Dedifferentiated amniotic fluid mesenchymal stem cell (primary cell): ENCODE results near the gene SH3BP4.

Experiments
- DNase-seq: peaks from one replicate; pipeline ENCODE4 v3.0.0-alpha.2; 2016; ENCODE audit errors: extremely low spot score

SH3BP4 gene

GRCh38 chr2:235041221-235041917, 89.6 kb downstream of the SH3BP4 start:
- no peak for DNase-seq

DNA sequence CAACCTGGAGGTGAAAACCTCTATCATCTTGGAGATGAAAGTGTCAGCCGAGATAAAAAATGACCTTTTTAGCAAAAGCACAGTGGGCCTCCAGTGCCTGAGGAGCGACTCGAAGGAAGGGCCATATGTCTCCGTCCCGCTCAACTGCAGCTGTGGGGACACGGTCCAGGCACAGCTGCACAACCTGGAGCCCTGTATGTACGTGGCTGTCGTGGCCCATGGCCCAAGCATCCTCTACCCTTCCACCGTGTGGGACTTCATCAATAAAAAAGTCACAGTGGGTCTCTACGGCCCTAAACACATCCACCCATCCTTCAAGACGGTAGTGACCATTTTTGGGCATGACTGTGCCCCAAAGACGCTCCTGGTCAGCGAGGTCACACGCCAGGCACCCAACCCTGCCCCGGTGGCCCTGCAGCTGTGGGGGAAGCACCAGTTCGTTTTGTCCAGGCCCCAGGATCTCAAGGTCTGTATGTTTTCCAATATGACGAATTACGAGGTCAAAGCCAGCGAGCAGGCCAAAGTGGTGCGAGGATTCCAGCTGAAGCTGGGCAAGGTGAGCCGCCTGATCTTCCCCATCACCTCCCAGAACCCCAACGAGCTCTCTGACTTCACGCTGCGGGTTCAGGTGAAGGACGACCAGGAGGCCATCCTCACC, 90.2 kb downstream of the SH3BP4 start:
- no peak for DNase-seq

GRCh38 chr2:235042576-235043515, 91.0 kb downstream of the SH3BP4 start:
- DNase-seq = no peak

DNA sequence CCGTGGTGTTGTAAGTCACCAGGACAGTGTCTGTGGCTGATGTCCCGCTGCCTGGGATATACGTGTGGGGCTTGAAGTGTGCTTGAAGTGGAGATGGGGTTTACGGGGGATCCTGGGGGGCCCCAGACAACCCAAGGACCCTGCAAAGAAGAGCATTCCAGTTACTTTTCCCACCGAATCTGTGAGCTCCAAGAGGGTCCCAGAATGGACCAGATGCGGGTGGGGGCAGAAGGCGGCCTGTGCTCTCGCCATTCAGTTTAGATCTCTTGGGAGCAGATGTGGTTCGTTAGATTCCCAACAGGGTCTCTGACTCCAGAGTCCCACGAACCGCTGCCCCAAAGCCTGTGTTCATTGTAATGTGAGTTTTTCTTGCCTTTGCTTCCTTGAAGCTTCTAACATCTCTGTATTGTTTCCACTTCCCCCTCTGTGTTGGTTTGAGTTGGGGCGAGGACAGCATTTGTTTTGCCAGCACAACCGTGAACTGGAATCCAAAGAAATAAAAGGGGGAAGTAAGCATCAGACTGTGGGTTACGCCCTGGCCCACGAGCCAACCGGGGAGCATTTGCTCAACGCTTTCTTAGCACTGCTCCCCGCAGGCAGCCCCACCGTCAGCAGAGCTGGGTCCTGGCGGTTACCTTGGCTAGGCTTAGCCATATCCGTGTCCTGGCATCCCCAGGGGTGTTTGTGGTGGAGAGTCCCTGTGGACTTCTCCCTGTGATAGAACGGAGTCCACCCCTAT, 92.1 kb downstream of the SH3BP4 start:
- no peak for DNase-seq

GRCh38 chr2:235044501-235045271, 92.9 kb downstream of the SH3BP4 start:
- DNase-seq = no peak

DNA sequence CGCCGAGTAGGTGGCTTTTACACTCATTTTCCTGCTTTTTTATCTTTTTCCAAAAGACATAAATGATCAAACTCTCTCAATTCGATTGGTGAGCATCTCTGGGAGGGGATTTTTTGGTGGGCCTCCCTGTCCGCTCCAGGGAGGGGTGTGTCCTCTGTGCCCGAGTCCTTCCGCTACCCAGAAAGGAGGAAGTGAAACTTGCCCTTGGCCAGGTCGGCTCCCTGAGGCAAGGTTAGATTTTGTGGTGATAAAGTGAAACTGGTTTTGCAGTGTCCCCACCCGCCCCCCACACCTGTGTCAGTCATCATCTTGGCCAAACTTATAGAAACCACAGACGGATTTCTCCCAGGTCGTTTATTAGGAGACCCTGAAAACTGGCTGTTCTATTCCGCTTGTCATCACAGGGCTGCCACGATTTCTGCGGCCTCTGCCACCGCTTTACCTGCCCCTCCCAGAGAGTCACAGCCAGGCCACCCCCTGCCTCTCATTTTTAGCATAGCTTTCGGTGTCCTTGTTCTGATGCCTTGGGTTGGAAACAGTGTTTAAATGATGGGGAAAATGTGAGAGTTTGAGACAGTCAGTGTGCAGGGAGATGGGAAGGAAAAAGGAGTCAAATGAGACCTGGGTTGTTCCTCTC, 93.6 kb downstream of the SH3BP4 start:
- no peak for DNase-seq

GRCh38 chr2:235045973-235046343, 94.1 kb downstream of the SH3BP4 start:
- no peak for DNase-seq

DNA sequence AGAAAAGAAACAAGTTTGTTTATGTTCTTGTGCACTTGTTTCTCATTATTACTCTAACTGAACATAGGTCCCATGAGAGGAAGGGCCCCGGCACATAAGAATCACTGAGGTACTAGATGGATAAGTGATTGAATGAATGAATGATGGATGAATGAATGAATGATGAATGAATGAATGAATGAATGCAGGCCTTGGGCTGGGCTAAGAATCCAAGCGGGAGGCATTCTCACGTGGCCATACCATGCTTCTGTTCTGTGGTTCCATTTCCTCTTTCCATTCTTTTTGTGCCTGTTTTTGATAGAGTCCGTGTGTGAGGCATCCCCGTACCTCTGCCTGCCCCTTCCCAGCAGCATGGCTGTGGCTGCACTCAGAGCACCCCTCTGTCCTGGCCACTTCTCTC, 94.8 kb downstream of the SH3BP4 start:
- no peak for DNase-seq

- DNase-seq = no peak
Measured at GRCh38 chr2:235047171-235048160, 95.6 kb downstream of the SH3BP4 start.

GRCh38 chr2:235048549-235048948, 96.7 kb downstream of the SH3BP4 start:
- no peak for DNase-seq

DNA sequence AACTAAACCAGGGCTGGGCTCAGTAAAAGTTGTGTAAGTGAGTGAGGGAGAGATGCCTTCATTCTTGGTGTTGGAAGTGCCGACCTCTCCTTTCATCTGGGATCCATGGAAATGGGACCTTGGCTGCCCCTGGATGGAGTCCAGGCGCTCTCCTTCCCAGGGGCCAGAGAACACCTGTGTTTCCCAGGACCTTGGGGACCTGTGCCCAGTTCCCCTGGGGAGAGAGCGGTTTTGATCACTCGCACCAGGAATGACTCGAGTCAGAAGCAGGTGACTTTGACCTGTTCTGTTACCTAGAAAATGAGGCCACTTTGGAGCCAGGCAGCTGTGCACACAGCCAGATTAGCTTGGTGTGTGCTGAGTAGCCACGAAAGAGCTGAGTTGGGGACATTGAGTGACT, 97.3 kb downstream of the SH3BP4 start:
- no peak for DNase-seq

DNA sequence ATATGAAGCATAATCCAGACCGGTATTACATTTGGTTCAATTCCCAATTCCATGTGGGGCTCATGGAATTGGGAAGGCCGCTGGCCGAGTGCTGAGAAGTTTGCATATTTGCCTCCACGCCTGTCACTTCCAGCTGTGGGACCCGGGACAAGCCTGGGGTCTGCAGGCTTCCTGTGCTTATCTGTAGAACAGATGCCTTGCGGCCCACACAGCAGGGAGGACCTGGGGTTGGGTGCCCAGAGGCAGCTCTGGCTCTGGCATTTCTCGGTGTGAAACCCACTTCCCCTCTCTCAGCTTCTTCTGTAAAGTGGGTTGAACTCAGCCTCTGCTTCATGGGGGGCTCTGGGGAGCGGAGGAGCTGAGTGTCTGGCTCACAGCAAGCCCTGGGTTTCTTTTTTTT, 97.9 kb downstream of the SH3BP4 start:
- DNase-seq = no peak

- peak; percentile 88 for DNase-seq
Measured at GRCh38 chr2:235050980-235051351, 99.1 kb downstream of the SH3BP4 start.

DNA sequence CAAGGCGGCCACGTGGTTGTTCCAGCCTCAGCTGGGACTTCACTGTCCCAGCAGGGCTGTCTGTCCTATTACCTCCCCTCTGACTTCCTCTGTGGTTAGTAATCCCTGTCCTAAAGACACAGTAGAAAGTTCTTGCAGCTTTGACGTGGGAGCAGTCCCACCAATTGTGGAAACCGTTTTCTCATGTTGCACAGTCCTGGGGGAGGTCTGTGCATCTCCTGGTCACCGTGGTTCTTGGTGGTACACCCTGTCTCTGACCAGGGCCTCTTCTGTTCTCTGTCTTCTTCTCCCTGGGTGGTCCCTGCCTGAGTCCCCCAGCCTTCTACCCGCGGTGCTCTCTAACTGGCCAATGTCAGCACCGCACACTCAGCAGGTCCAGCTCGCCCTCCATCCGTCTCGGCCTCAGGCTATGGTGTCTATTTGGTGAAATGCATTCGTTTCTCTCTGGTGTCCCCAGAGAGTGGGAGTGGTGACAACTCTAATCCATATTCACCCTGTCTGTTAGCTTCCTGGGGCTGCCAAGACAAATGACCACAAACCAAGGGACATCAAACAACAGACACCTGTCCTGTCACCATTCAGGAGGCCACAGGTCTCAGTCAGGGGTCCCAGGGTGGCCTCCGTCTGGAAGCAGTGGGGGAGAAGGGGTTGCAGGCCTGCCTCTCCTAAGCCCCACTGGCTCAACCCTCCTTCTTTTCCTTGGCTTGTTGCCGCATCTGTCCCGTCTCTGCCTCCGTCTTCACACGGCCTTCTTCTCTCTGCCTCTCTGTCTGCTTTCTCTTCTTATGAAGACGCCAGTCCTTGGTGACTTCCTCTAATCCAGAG, 99.8 kb downstream of the SH3BP4 start:
- DNase-seq = no peak

- DNase-seq = no peak
Measured at GRCh38 chr2:235052514-235053354, 100.9 kb downstream of the SH3BP4 start.

GRCh38 chr2:235053651-235054050, 101.8 kb downstream of the SH3BP4 start:
- no peak for DNase-seq

- no peak for DNase-seq
Measured at GRCh38 chr2:235054475-235054874, 102.7 kb downstream of the SH3BP4 start.

DNA sequence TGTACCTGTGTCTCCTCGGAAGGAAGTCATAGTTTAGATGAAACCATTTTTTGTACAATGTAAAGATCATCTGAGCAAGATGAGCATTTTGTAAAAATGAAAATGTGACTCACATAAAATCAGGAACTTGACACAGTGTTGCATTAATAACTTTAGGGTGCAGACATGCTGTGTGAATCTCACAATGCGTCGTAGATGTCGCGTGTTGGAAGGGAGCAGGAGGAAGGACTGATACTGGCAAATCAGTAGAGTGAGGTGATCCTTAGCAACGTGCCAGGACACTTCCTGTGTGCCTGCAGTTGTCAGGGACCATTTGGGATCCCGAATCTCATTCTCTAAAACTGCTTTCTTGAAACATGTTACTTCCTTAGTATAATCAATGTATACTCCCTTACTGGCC, 103.1 kb downstream of the SH3BP4 start:
- DNase-seq = no peak
